H1 (cell line): ENCODE data around the gene ZACN. TPM values are rescaled to one million over a fixed set of nuclear protein-coding genes. Genes with fewer than 3 reads are reported as not detected.

Source experiments
- CTCF ChIA-PET: fragments of 300-600 bp; sonication (Branson Sonifier 250); formaldehyde crosslinking; loops from one replicate; lab custom pipeline; 2021; ENCODE audit not compliant: partially characterized antibody; lab: Charles Lee
- POLR2A ChIA-PET: fragments of 300-600 bp; sonication (Branson Sonifier 250); formaldehyde crosslinking; loops from one replicate; lab custom pipeline; 2021; ENCODE audit warnings: inconsistent platforms; ENCODE audit not compliant: partially characterized antibody; lab: Charles Lee
- DNase-seq, 2 experiments: peaks; one replicate each; pipeline versions ENCODE4 v3.0.0 to v3.0.0-alpha.2; 2010 to 2022; ENCODE audit warnings: low spot score in 2 of 2, low read depth in 1 of 2, mixed read lengths in 1 of 2
- FAIRE-seq: peaks from 2 replicates; lab custom pipeline; 2011; peaks lifted over from hg19 to GRCh38; lab: Jason Lieb, UNC
- H2AFZ ChIP-seq: 2 replicates; pipeline ENCODE4 v1.8.1; 2012; ENCODE audit warnings: low read length, inconsistent platforms
- H2AK5ac ChIP-seq: 2 replicates; pipeline ENCODE4 v1.6.1; 2013; ENCODE audit warnings: low read depth, low read length
- H2BK120ac ChIP-seq: replicated peaks from 2 replicates; pipeline ENCODE3; 2013; ENCODE audit warnings: low read depth, low read length, inconsistent platforms
- H2BK12ac ChIP-seq: 2 replicates; pipeline ENCODE4 v1.6.1; 2013; ENCODE audit warnings: low read depth, low read length
- H2BK15ac ChIP-seq: 2 replicates; pipeline ENCODE4 v1.6.1; 2013; ENCODE audit warnings: low read length
- H2BK20ac ChIP-seq: 2 replicates; pipeline ENCODE4 v1.6.1; 2013; ENCODE audit warnings: low read length
- H2BK5ac ChIP-seq: 2 replicates; pipeline ENCODE4 v1.6.1; 2013; ENCODE audit warnings: low read depth, low read length
- H3K14ac ChIP-seq: 2 replicates; pipeline ENCODE4 v1.6.1; 2013; ENCODE audit warnings: inconsistent platforms; ENCODE audit not compliant: insufficient read length
- H3K18ac ChIP-seq: 2 replicates; pipeline ENCODE4 v1.6.1; 2013; ENCODE audit warnings: low read length; ENCODE audit errors: extremely low read depth
- H3K23ac ChIP-seq: 2 replicates; pipeline ENCODE4 v1.6.1; 2013; ENCODE audit warnings: inconsistent platforms; ENCODE audit not compliant: insufficient read length
- H3K23me2 ChIP-seq: 2 replicates; pipeline ENCODE4 v1.6.1; 2013; ENCODE audit warnings: low read depth, low read length
- H3K27ac ChIP-seq: 2 replicates; pipeline ENCODE4 v1.6.1; 2011; ENCODE audit warnings: low read depth, low read length, inconsistent platforms
- H3K27me3 ChIP-seq, 4 experiments: replicated peaks in 1 of 4; 1 replicate in 1 of 4; 2 replicates in 3 of 4; pipeline versions ENCODE4 v1.6.1 to v1.8.1; 2011 to 2013; ENCODE audit warnings: low read length in 3 of 4, mild to moderate bottlenecking in 3 of 4, inconsistent platforms in 2 of 4, mixed read lengths in 2 of 4, moderate library complexity in 1 of 4; ENCODE audit not compliant: control insufficient read depth in 3 of 4, insufficient read depth in 3 of 4; ENCODE audit errors: extremely low read depth in 1 of 4
- H3K36me3 ChIP-seq, 4 experiments: 2 replicates each; pipeline versions ENCODE4 v1.6.1 to v1.8.1; 2011 to 2013; ENCODE audit warnings: mild to moderate bottlenecking in 4 of 4, low read length in 3 of 4, moderate library complexity in 2 of 4, control low read depth in 1 of 4, inconsistent platforms in 1 of 4; ENCODE audit not compliant: insufficient read depth in 4 of 4, control insufficient read depth in 2 of 4
- H3K4ac ChIP-seq: replicated peaks from 2 replicates; pipeline ENCODE3; 2013; ENCODE audit warnings: low read length, low read depth, mixed read lengths, inconsistent platforms; ENCODE audit not compliant: insufficient read length
- H3K4me1 ChIP-seq, 4 experiments: replicated peaks in 1 of 4; 1 replicate in 1 of 4; 2 replicates in 3 of 4; pipeline versions ENCODE4 v1.6.1 to v1.8.1; 2011 to 2013; ENCODE audit warnings: low read length in 3 of 4, inconsistent platforms in 2 of 4, mixed read lengths in 1 of 4; ENCODE audit not compliant: insufficient read depth in 4 of 4, control insufficient read depth in 3 of 4
- H3K4me2 ChIP-seq, 2 experiments: 2 replicates each; pipeline versions ENCODE4 v1.6.1 to v1.8.1; 2011 to 2013; ENCODE audit warnings: low read depth in 2 of 2, low read length in 2 of 2, control low read depth in 1 of 2, inconsistent platforms in 1 of 2, mild to moderate bottlenecking in 1 of 2; ENCODE audit not compliant: insufficient read depth in 1 of 2
- H3K4me3 ChIP-seq, 4 experiments: fragments of 200-600, 300-600 bp in 1 of 4; sonication (generic), shearing (Covaris generic), sonication (Bioruptor Twin) in 1 of 4; 2 replicates each; pipeline versions ENCODE4 v1.5.1 to v1.8.1; 2011 to 2016; ENCODE audit warnings: low read length in 4 of 4, low read depth in 3 of 4, control low read depth in 2 of 4, inconsistent platforms in 2 of 4, mild to moderate bottlenecking in 2 of 4, mixed read lengths in 1 of 4, moderate library complexity in 1 of 4; ENCODE audit not compliant: insufficient read depth in 2 of 4; ENCODE audit errors: extremely low read depth in 1 of 4
- H3K56ac ChIP-seq: replicated peaks from 2 replicates; pipeline ENCODE3; 2013; ENCODE audit warnings: low read depth, mild to moderate bottlenecking, mixed read lengths, low read length, inconsistent platforms; ENCODE audit not compliant: insufficient read length
- H3K79me1 ChIP-seq: 2 replicates; pipeline ENCODE4 v1.6.1; 2013; ENCODE audit warnings: low read depth, low read length, control low read depth
- H3K79me2 ChIP-seq, 2 experiments: 2 replicates each; pipeline versions ENCODE4 v1.6.1 to v1.8.1; 2012 to 2013; ENCODE audit warnings: low read length in 2 of 2, mild to moderate bottlenecking in 2 of 2, inconsistent platforms in 1 of 2; ENCODE audit not compliant: insufficient read depth in 2 of 2, control insufficient read depth in 1 of 2
- H3K9ac ChIP-seq, 4 experiments: replicated peaks in 1 of 4; 1 replicate in 1 of 4; 2 replicates in 3 of 4; pipeline versions ENCODE4 v1.6.1 to v1.8.1; 2011 to 2013; ENCODE audit warnings: low read depth in 3 of 4, low read length in 3 of 4, control low read depth in 2 of 4, mild to moderate bottlenecking in 2 of 4, moderate library complexity in 2 of 4, inconsistent platforms in 1 of 4; ENCODE audit errors: extremely low read depth in 1 of 4
- H3K9me3 ChIP-seq, 2 experiments: 2 replicates each; pipeline versions ENCODE4 v1.6.1 to v1.8.1; 2012 to 2013; ENCODE audit warnings: mild to moderate bottlenecking in 2 of 2, moderate library complexity in 2 of 2, control low read depth in 1 of 2, inconsistent platforms in 1 of 2, low read depth in 1 of 2, low read length in 1 of 2, mixed read lengths in 1 of 2; ENCODE audit not compliant: insufficient read depth in 2 of 2
- H4K20me1 ChIP-seq, 2 experiments: replicated peaks in 1 of 2; 2 replicates each; pipeline versions ENCODE3 to v1.8.1; 2011 to 2013; ENCODE audit warnings: inconsistent platforms in 2 of 2, low read length in 2 of 2, mild to moderate bottlenecking in 1 of 2; ENCODE audit not compliant: insufficient read depth in 2 of 2, control insufficient read depth in 1 of 2
- H4K5ac ChIP-seq: 2 replicates; pipeline ENCODE4 v1.6.1; 2013; ENCODE audit warnings: low read length, low read depth, mixed read lengths, inconsistent platforms; ENCODE audit not compliant: insufficient read length
- H4K8ac ChIP-seq: 2 replicates; pipeline ENCODE4 v1.8.0; 2013; ENCODE audit warnings: mild to moderate bottlenecking, moderate library complexity, low read length, inconsistent platforms; ENCODE audit not compliant: insufficient read depth; ENCODE audit errors: extremely low read depth
- H4K91ac ChIP-seq: replicated peaks from 2 replicates; pipeline ENCODE3; 2013; ENCODE audit warnings: low read length, mixed read lengths, inconsistent platforms; ENCODE audit not compliant: insufficient read length
- CTBP2 ChIP-seq: IDR thresholded peaks from 2 replicates; pipeline ENCODE4 v1.7.0; 2011; ENCODE audit warnings: borderline replicate concordance, mild to moderate bottlenecking, moderate library complexity, mixed read lengths, low read length; ENCODE audit not compliant: insufficient read depth, insufficient read length
- KDM5A ChIP-seq: fragments of 200-600 bp; IDR thresholded peaks from 2 replicates; pipeline ENCODE4 v1.7.1; 2012; ENCODE audit warnings: mild to moderate bottlenecking, low read length, inconsistent platforms, mixed read lengths
- MAX ChIP-seq: IDR thresholded peaks from 2 replicates; pipeline ENCODE4 v1.6.1; 2012; ENCODE audit warnings: inconsistent platforms
- POU5F1 ChIP-seq: IDR thresholded peaks from 2 replicates; pipeline ENCODE4 v1.6.1; 2011; ENCODE audit warnings: low read depth, mild to moderate bottlenecking, low read length, moderate library complexity
- WGBS, 2 experiments: shearing (Covaris generic) in 1 of 2; methylation state at CpG; one replicate each; pipeline versions ENCODE4 v1.1.6 to v1.1.7; 2013 to 2015; ENCODE audit warnings: low lambda C conversion rate in 2 of 2, mixed read lengths in 2 of 2, inconsistent platforms in 1 of 2, low coverage in 1 of 2, missing lambda C conversion rate in 1 of 2; ENCODE audit not compliant: insufficient replicate concordance in 2 of 2, insufficient coverage in 1 of 2, insufficient read length in 1 of 2; ENCODE audit errors: extremely low coverage in 1 of 2, missing lambda C conversion rate in 1 of 2; 5-methylcytosine and 5-hydroxymethylcytosine counted together
- polyA plus RNA-seq, 7 experiments: library from polyadenylated mRNA; depleted of rRNA in 3 of 7; stranded (reverse) in 5 of 7; unstranded in 2 of 7; fragments of >200 nt in 5 of 7; fragments of 200-250 nt in 2 of 7; gene quantifications; 1 replicate in 5 of 7; 2 replicates in 1 of 7; 4 replicates in 1 of 7; pipeline versions ENCODE4 v1.2.1 to v1.2.3, GENCODE V29; 2011 to 2013; ENCODE audit warnings: missing spikeins in 2 of 7, mixed read lengths in 2 of 7
- total RNA-seq: library from RNA; stranded (reverse); fragmentation: NEBNext Ultra II Directional; extraction: Animal tissue kit (Norgen Biotek cat#: 25700); gene quantifications from 2 replicates; pipeline ENCODE4 v1.2.1, GENCODE V29; 2021

Gene ZACN
- total and polyA plus RNA-seq, 2 of the 8 experiments (the other 6 are each of a cell fraction or from before 2014, with no cell fraction given) = 0.26 TPM; not detected in 1

- 0 out of 2 replicates have a peak overlapping the region, but pooled peaks have one; percentile 18 for H2BK5ac ChIP-seq
- H3K9me3 ChIP-seq = no peaks in the 10 kb centered on the region
- no peaks in the 10 kb centered on the region for H3K27me3 ChIP-seq
- no peak overlapping the region for H3K18ac ChIP-seq
- no peak overlapping the region for H4K91ac ChIP-seq
- no peak overlapping the region for H3K14ac ChIP-seq
- no peaks in the 10 kb centered on the region for H3K79me1 ChIP-seq
- no peak overlapping the region for H3K23ac ChIP-seq
- ChIA-PET POLR2A (interaction anchor here (1.2 to 3.0 kb wide), 4 partner anchors 15 to 45 kb away, joined by 3 to 9 read pairs (median 4); partner anchors contain the start of gene ZACN), CTCF (interaction anchor here (0.5 to 13.7 kb wide), 7 partner anchors 27 to 1009 kb away, joined by 3 to 229 read pairs (median 4); partner anchors contain the start of gene CDK3)
- H2BK20ac ChIP-seq = no peak overlapping the region
- H4K5ac ChIP-seq = no peak overlapping the region
- H3K79me2 ChIP-seq = no peaks in the 10 kb centered on the region
- H3K4ac ChIP-seq = no peak overlapping the region
- no peak overlapping the region for H3K4me2 ChIP-seq
- 94% methylated on average over 13 of the region's 13 CpGs; no CpG with 5 or more reads in 1 of the 2 experiments for WGBS, 2 experiments
- peaks cover 6 to 13% (median 11%) of the 10 kb centered on the region in 4 experiments; a peak in 7 of 8 replicates for H3K36me3 ChIP-seq
- no peak overlapping the region for H2AK5ac ChIP-seq
- H2AFZ ChIP-seq = no peak overlapping the region
- H3K56ac ChIP-seq = no peak overlapping the region
- no peak overlapping the region for H2BK15ac ChIP-seq
- no peak overlapping the region for H3K4me3 ChIP-seq
- no peak overlapping the region; the same call in 1 of the 2 replicates for H4K8ac ChIP-seq
- no peak for TF ChIP-seq KDM5A
- TF ChIP-seq POU5F1 = no peak
- no peak for TF ChIP-seq MAX
- no peak for TF ChIP-seq CTBP2
- H3K4me1 ChIP-seq = peaks cover 0 to 11% (median 7%) of the 10 kb centered on the region in 4 experiments; a peak in 6 of 7 replicates
- peaks cover 0 to 3% of the 10 kb centered on the region in 2 experiments for H4K20me1 ChIP-seq
- H3K23me2 ChIP-seq = no peaks in the 10 kb centered on the region
- H2BK120ac ChIP-seq = no peak overlapping the region
- FAIRE-seq = no peak
- no peak overlapping the region for H3K27ac ChIP-seq
- no peak overlapping the region for H3K9ac ChIP-seq
- H2BK12ac ChIP-seq = no peak overlapping the region
- no peak for DNase-seq
These were observed 44.3 kb upstream of the ZACN start for GRCh38 chr17:76034428-76035350.
